Activated CD8-positive, alpha-beta memory T cell treated with anti-CD3 and anti-CD28 coated beads, Interleukin-2, amount 50 U/mL, for 1 hour (primary cell): Measurements from ENCODE around the gene INTS4.
"Not testable (repeated sequence)": the region's sequence is repeated elsewhere in the genome, so short reads cannot be mapped to it uniquely, and the experiment has no call there.

ENCODE experiments used
- DNase-seq: peaks from one replicate; pipeline ENCODE4 v3.0.0-alpha.2; 2020; ENCODE audit errors: extremely low read depth

Gene INTS4

GRCh38 chr11:77994434-77995362 is at the start of gene INTS4:
INTS4 (minus strand) TSS chr11:77994668; CDS start chr11:77994643, 25 bp downstream.
- peak; percentile 93 for DNase-seq

- DNase-seq: no peak
Observed at GRCh38 chr11:78041843-78042440, 47.5 kb upstream of the INTS4 start.

GRCh38 chr11:78041380-78041719 is 46.9 kb upstream of the INTS4 start:
- DNase-seq: not testable (repeated sequence)

- no peak for DNase-seq
Observed at GRCh38 chr11:78040691-78041379, 46.4 kb upstream of the INTS4 start.

GRCh38 chr11:78039919-78040671 is 45.6 kb upstream of the INTS4 start:
- no peak for DNase-seq

GRCh38 chr11:78039391-78039918 is 45.0 kb upstream of the INTS4 start:
- no peak for DNase-seq

GRCh38 chr11:78038697-78039313 is 44.3 kb upstream of the INTS4 start:
- DNase-seq: no peak

- DNase-seq: no peak
Observed at GRCh38 chr11:78037825-78038620, 43.6 kb upstream of the INTS4 start.

- DNase-seq: no peak
Observed at GRCh38 chr11:78037056-78037455, 42.6 kb upstream of the INTS4 start.

- no peak for DNase-seq
Observed at GRCh38 chr11:78036313-78036712, 41.8 kb upstream of the INTS4 start.

GRCh38 chr11:78034623-78035022 is 40.2 kb upstream of the INTS4 start:
- DNase-seq: no peak

- no peak for DNase-seq
Observed at GRCh38 chr11:78033040-78033439, 38.6 kb upstream of the INTS4 start.

GRCh38 chr11:78032090-78032489 is 37.6 kb upstream of the INTS4 start:
- DNase-seq: no peak

GRCh38 chr11:78031629-78032028 is 37.2 kb upstream of the INTS4 start:
- DNase-seq: no peak

GRCh38 chr11:78030429-78031325 is 36.2 kb upstream of the INTS4 start:
- DNase-seq: no peak

GRCh38 chr11:78028423-78028822 is 34.0 kb upstream of the INTS4 start:
- not testable (repeated sequence) for DNase-seq

- DNase-seq: no peak
Observed at GRCh38 chr11:78027759-78028158, 33.3 kb upstream of the INTS4 start.

GRCh38 chr11:78025378-78025777 is 30.9 kb upstream of the INTS4 start:
- DNase-seq: no peak

- no peak for DNase-seq
Observed at GRCh38 chr11:78023426-78023825, 29.0 kb upstream of the INTS4 start.
